ENCODE measurements around the gene FOXK1.

DNA sequence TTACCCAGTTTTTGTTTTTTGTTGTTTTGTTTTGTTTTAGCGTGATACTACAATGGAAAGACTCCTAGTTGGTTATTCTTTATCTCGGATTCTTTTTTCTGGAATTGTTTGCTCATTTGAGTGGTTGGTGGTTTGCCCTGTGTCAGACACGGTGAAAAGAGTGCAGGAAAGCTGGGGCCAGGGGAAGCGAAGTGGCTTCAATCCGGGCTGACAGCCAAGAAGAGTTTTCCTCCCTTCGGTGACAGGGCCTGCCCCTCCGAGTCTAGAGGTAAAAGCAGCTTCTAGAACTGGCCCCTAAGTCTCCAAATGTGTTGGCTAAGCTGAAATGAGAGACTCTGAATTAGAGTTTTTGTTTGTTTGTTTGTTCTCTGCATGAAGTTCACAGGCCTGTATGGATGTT, 87.7 kb downstream of the FOXK1 start:
- no peak for TF ChIP-seq CTCF (conservative IDR thresholded peaks at IDR 0.05; ENCODE audit: low read depth in 2 of 2)
- no peak for TF ChIP-seq EZH2 (IDR thresholded peaks at IDR 0.05; ENCODE audit: low read depth, unreplicated experiment)
- TF ChIP-seq POLR2AphosphoS5 (IDR thresholded peaks at IDR 0.05; ENCODE audit: low read depth), result no peak
